Endothelial cell (in vitro differentiated cells): Measurements from ENCODE around the gene GATAD2B. TPM values are rescaled to one million over a fixed set of nuclear protein-coding genes. Genes with fewer than 3 reads are reported as not detected.

Experiments
- DNase-seq: peaks from one replicate; pipeline ENCODE4 v3.0.0; 2021; ENCODE audit warnings: low spot score
- H3K27ac Mint-ChIP-seq: one replicate; pipeline ENCODE4 v1.8.0; 2021; ENCODE audit warnings: mixed read lengths, inconsistent platforms; ENCODE audit not compliant: unreplicated experiment
- H3K27me3 Mint-ChIP-seq: one replicate; pipeline ENCODE4 v1.8.0; 2021; ENCODE audit warnings: mild to moderate bottlenecking, moderate library complexity, mixed read lengths, inconsistent platforms; ENCODE audit not compliant: unreplicated experiment
- H3K36me3 Mint-ChIP-seq: one replicate; pipeline ENCODE4 v1.8.0; 2021; ENCODE audit warnings: mild to moderate bottlenecking, low read depth, mixed read lengths, inconsistent platforms; ENCODE audit not compliant: unreplicated experiment
- H3K4me1 Mint-ChIP-seq: one replicate; pipeline ENCODE4 v1.8.0; 2021; ENCODE audit warnings: mild to moderate bottlenecking, mixed read lengths, inconsistent platforms; ENCODE audit not compliant: unreplicated experiment
- H3K4me3 Mint-ChIP-seq: one replicate; pipeline ENCODE4 v1.8.0; 2021; ENCODE audit warnings: mild to moderate bottlenecking, mixed read lengths, inconsistent platforms; ENCODE audit not compliant: unreplicated experiment
- H3K9me3 Mint-ChIP-seq: one replicate; pipeline ENCODE4 v1.8.0; 2021; ENCODE audit warnings: mixed read lengths, inconsistent platforms; ENCODE audit not compliant: unreplicated experiment
- CTCF ChIP-seq: fragments of 200-600 bp; sonication (generic); IDR thresholded peaks from one replicate; pipeline ENCODE4 v1.5.0; 2021; ENCODE audit warnings: antibody characterized with exemption; ENCODE audit not compliant: unreplicated experiment
- total RNA-seq: library from RNA; stranded (reverse); fragmentation: NEBNext Ultra II Directional; extraction: Animal tissue kit (Norgen Biotek cat#: 25700); gene quantifications from one replicate; pipeline ENCODE4 v1.2.1, GENCODE V29; 2021; ENCODE audit not compliant: unreplicated experiment

The GATAD2B gene
- total RNA-seq, 1 donor from 2014 or later, result 45.4 TPM

- Mint-ChIP-seq H3K4me3 (no peak overlapping the region), H3K9me3 (no peaks in the 10 kb centered on the region), H3K36me3 (peaks cover 15% of the 10 kb centered on the region), H3K27ac (no peak overlapping the region), H3K27me3 (peaks cover 4% of the 10 kb centered on the region), H3K4me1 (peaks cover 13% of the 10 kb centered on the region)
- DNase-seq, result no peak
- no peak for TF ChIP-seq CTCF
These were observed 7.5 kb upstream of the GATAD2B start for GRCh38 chr1:153929981-153930948.

GRCh38 chr1:153929426-153929825, 6.7 kb upstream of the GATAD2B start:
- Mint-ChIP-seq H3K4me3 (no peak overlapping the region), H3K9me3 (no peaks in the 10 kb centered on the region), H3K36me3 (peaks cover 8% of the 10 kb centered on the region), H3K27ac (no peak overlapping the region), H3K4me1 (peaks cover 13% of the 10 kb centered on the region), H3K27me3 (peaks cover 4% of the 10 kb centered on the region)
- no peak for TF ChIP-seq CTCF
- no peak for DNase-seq

GRCh38 chr1:153928791-153929341, 6.1 kb upstream of the GATAD2B start:
- Mint-ChIP-seq H3K36me3 (peaks cover 6% of the 10 kb centered on the region), H3K27me3 (peaks cover 3% of the 10 kb centered on the region), H3K4me3 (no peak overlapping the region), H3K9me3 (no peaks in the 10 kb centered on the region), H3K27ac (no peak overlapping the region), H3K4me1 (peaks cover 15% of the 10 kb centered on the region)
- no peak for TF ChIP-seq CTCF
- no peak for DNase-seq

GRCh38 chr1:153928245-153928644, 5.5 kb upstream of the GATAD2B start:
- TF ChIP-seq CTCF, result no peak
- H3K9me3 Mint-ChIP-seq, result no peaks in the 10 kb centered on the region
- DNase-seq, result no peak
- H3K4me3 Mint-ChIP-seq, result peak overlapping the region; percentile 12
- H3K36me3 Mint-ChIP-seq, result peaks cover 6% of the 10 kb centered on the region
- no peak overlapping the region for H3K27ac Mint-ChIP-seq
- H3K4me1 Mint-ChIP-seq, result peaks cover 20% of the 10 kb centered on the region
- peaks cover 3% of the 10 kb centered on the region for H3K27me3 Mint-ChIP-seq

- no peak for TF ChIP-seq CTCF
- peaks cover 2% of the 10 kb centered on the region for H3K27me3 Mint-ChIP-seq
- H3K27ac Mint-ChIP-seq, result no peak overlapping the region
- no peak for DNase-seq
- peaks cover 6% of the 10 kb centered on the region for H3K36me3 Mint-ChIP-seq
- peaks cover 23% of the 10 kb centered on the region for H3K4me1 Mint-ChIP-seq
- H3K9me3 Mint-ChIP-seq, result no peaks in the 10 kb centered on the region
- H3K4me3 Mint-ChIP-seq, result no peak overlapping the region
These were observed 3.6 kb upstream of the GATAD2B start for GRCh38 chr1:153926405-153926804.
